Right lobe of liver (tissue), 6 donors: ENCODE results near the gene TLCD1. TPM values are rescaled to one million over a fixed set of nuclear protein-coding genes. Genes with fewer than 3 reads are reported as not detected.
A peak's percentile ranks its signal among the peaks of the same experiment; 100 is the strongest.

Experiments
- ATAC-seq, 4 donors: fragments of 200-7000 bp; cut with Tn5 transposase; one replicate each; pipeline ENCODE4 v1.9.1; 2020; ENCODE audit warnings: mild to moderate bottlenecking in 4 of 4, moderate library complexity in 4 of 4
- DNase-seq, 3 donors: peaks; one replicate each; pipeline ENCODE4 v3.0.0-alpha.2; 2020
- H3K27ac ChIP-seq, 3 donors: fragments of 200-600 bp; one replicate each; pipeline ENCODE4 v1.8.0; 2022
- H3K27me3 ChIP-seq, 2 donors: fragments of 200-600 bp; one replicate each; pipeline ENCODE4 v1.8.0; 2022
- H3K36me3 ChIP-seq, 4 donors: fragments of 200-600 bp; sonication (generic) in 1 of 4; one replicate each; pipeline versions ENCODE4 v1.5.1 to v1.8.0; 2017 to 2022; ENCODE audit warnings: control low read depth in 1 of 4
- H3K4me1 ChIP-seq, 4 donors: fragments of 200-600 bp; sonication (generic) in 1 of 4; one replicate each; pipeline versions ENCODE4 v1.5.1 to v1.8.0; 2017 to 2022; ENCODE audit warnings: control low read depth in 1 of 4
- H3K4me3 ChIP-seq, 3 donors: fragments of 200-600 bp; one replicate each; pipeline ENCODE4 v1.8.0; 2022
- H3K9me3 ChIP-seq, 4 donors: fragments of 200-600 bp; sonication (generic) in 1 of 4; one replicate each; pipeline versions ENCODE4 v1.5.1 to v1.8.0; 2017 to 2022; ENCODE audit warnings: control low read depth in 1 of 4
- POLR2A ChIP-seq: fragments of 450-650 bp; IDR thresholded peaks from one replicate; pipeline ENCODE4 v1.6.1; 2017; ENCODE audit warnings: antibody characterized with exemption, mild to moderate bottlenecking
- WGBS: methylation state at CpG from one replicate; pipeline ENCODE4 v1.1.6; 2018; ENCODE audit warnings: low coverage, low lambda C conversion rate; ENCODE audit not compliant: insufficient coverage; ENCODE audit errors: missing lambda C conversion rate; 5-methylcytosine and 5-hydroxymethylcytosine counted together
- intact Hi-C, 2 donors: fragments of 100-400 bp; cut with DNase I; formaldehyde crosslinking; loops; one replicate each; pipeline versions ENCODE4 v1.11.2 to v1.14.1; 2022
- total RNA-seq, 6 experiments: library from RNA; depleted of rRNA in 2 of 6; stranded (reverse); fragments of >200 nt in 2 of 6; fragmentation: NEBNext Ultra II Directional in 3 of 6; extraction: Animal tissue kit (Norgen Biotek cat#: 25700) in 3 of 6; gene quantifications; one replicate each; pipeline versions ENCODE4 v1.1.0 to v1.2.4, GENCODE V29; 2016 to 2023
- TF ChIP-seq, protein P1 (sequence below), 4 donors: fragments of 200-600 bp in 3 of 4; fragments of 450-650 bp in 1 of 4; IDR thresholded peaks; one replicate each; pipeline versions ENCODE4 v1.5.1 to v1.8.0; 2016 to 2022; ENCODE audit warnings: antibody characterized with exemption in 4 of 4, mild to moderate bottlenecking in 2 of 4
- donor health status: DM: no; HTN: yes; CAD: no.
- donor health status: DM: no; HTN: no; CAD: no.
- donor health status: DM: no; HTN: no; CAD: no.
- donor health status: DM: no; HTN: yes; CAD: no.
- donor health status: DM: no; HTN: yes; CAD: no.

The TLCD1 gene
- total RNA-seq, 6 experiments from 2014 or later, result 2.9 to 11.0 (median 7.0) TPM

- Histone ChIP-seq H3K9me3 (no peaks in the 10 kb centered on the region), H3K4me3 (peak overlapping the region; percentile 62 to 77 (median 64)), H3K36me3 (no peaks in the 10 kb centered on the region), H3K27me3 (no peaks in the 10 kb centered on the region), H3K4me1 (peaks cover 0 to 10% (median 2%) of the 10 kb centered on the region in 4 donors), H3K27ac (peak overlapping the region; percentile 56 to 85 (median 70))
- ATAC-seq (peak; percentile 89 to 94 (median 92)), DNase-seq (peak; percentile 90)
- TF ChIP-seq, protein P1, sequence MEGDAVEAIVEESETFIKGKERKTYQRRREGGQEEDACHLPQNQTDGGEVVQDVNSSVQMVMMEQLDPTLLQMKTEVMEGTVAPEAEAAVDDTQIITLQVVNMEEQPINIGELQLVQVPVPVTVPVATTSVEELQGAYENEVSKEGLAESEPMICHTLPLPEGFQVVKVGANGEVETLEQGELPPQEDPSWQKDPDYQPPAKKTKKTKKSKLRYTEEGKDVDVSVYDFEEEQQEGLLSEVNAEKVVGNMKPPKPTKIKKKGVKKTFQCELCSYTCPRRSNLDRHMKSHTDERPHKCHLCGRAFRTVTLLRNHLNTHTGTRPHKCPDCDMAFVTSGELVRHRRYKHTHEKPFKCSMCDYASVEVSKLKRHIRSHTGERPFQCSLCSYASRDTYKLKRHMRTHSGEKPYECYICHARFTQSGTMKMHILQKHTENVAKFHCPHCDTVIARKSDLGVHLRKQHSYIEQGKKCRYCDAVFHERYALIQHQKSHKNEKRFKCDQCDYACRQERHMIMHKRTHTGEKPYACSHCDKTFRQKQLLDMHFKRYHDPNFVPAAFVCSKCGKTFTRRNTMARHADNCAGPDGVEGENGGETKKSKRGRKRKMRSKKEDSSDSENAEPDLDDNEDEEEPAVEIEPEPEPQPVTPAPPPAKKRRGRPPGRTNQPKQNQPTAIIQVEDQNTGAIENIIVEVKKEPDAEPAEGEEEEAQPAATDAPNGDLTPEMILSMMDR (IDR thresholded peaks at IDR 0.05), result no peak
- TF ChIP-seq POLR2A, result peak; percentile 63
- intact Hi-C loops, result no loop called here
- under 1% methylated on average over 18 of the region's 74 CpGs for WGBS
Measured at GRCh38 chr17:28710861-28711722, 14.9 kb downstream of the TLCD1 start.

DNA sequence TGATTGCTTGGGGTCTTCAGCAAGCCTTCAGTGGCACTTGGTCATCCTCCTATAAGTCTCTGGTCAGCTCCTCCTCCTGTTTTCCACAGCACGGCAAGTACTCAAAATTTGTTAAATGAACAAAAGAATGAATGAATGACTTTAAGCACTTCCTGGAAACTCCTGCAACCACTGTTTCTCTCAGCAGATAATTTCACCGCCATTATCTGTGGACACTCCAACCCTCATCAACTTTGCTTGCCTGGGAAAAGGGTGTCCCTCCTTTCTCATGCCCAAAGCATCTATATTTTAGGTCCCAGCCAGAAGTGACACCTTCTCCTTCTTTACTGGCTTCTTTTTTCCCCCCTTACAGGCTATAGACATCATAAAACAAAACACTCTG, 18.7 kb downstream of the TLCD1 start:
- TF ChIP-seq POLR2A, result no peak
- TF ChIP-seq, protein P1 (IDR thresholded peaks at IDR 0.05), result no peak
- ATAC-seq, result no peak
- Histone ChIP-seq H3K27me3 (no peaks in the 10 kb centered on the region), H3K9me3 (no peaks in the 10 kb centered on the region), H3K4me1 (peaks cover 0 to 10% (median 4%) of the 10 kb centered on the region in 4 donors), H3K4me3 (no peak overlapping the region), H3K27ac (no peak overlapping the region), H3K36me3 (peaks cover 0 to 15% (median 1%) of the 10 kb centered on the region in 4 donors)
- no peak for DNase-seq
- intact Hi-C loops, result no loop called here
- WGBS, result 80% methylated on average over 2 of the region's 2 CpGs

- no peaks in the 10 kb centered on the region for H3K9me3 ChIP-seq
- H3K4me3 ChIP-seq, result no peak overlapping the region
- intact Hi-C loops, result no loop called here
- no peak overlapping the region for H3K27ac ChIP-seq
- ATAC-seq (no peak), DNase-seq (no peak)
- WGBS, result 77% methylated on average over 6 of the region's 7 CpGs
- H3K4me1 ChIP-seq, result peaks cover 0 to 13% (median 5%) of the 10 kb centered on the region in 4 donors
- no peaks in the 10 kb centered on the region for H3K27me3 ChIP-seq
- TF ChIP-seq POLR2A, result no peak
- peaks cover 0 to 21% (median 5%) of the 10 kb centered on the region in 4 donors for H3K36me3 ChIP-seq
Measured at GRCh38 chr17:28706471-28707338, 19.3 kb downstream of the TLCD1 start.

GRCh38 chr17:28705728-28706334, 20.2 kb downstream of the TLCD1 start:
- H3K27me3 ChIP-seq, result no peaks in the 10 kb centered on the region
- H3K4me3 ChIP-seq, result no peak overlapping the region
- peak in 1 of 4 donors; percentile 2 for ATAC-seq
- TF ChIP-seq POLR2A, result no peak
- TF ChIP-seq, protein P1 (IDR thresholded peaks at IDR 0.05), result no peak
- H3K4me1 ChIP-seq, result peaks cover 0 to 15% (median 5%) of the 10 kb centered on the region in 4 donors
- WGBS, result 60% methylated on average over 6 of the region's 10 CpGs
- peaks cover 0 to 30% (median 9%) of the 10 kb centered on the region in 4 donors for H3K36me3 ChIP-seq
- H3K27ac ChIP-seq, result no peak overlapping the region
- no peak for DNase-seq
- intact Hi-C loops, result no loop called here
- no peaks in the 10 kb centered on the region for H3K9me3 ChIP-seq
